C4-2B (cell line): ENCODE measurements around the gene P4HTM.

Experiments used
- H3K27ac ChIP-seq: fragments of 450-650 bp; 2 replicates; pipeline ENCODE4 v1.5.1; 2017
- ZFX ChIP-seq: fragments of 450-650 bp; IDR thresholded peaks from 2 replicates; pipeline ENCODE4 v1.6.1; 2017
- TF ChIP-seq, protein P1 (sequence below): fragments of 450-650 bp; conservative IDR thresholded peaks from 2 replicates; pipeline ENCODE4 v1.5.1; 2017; ENCODE audit warnings: mild to moderate bottlenecking

P4HTM gene

DNA sequence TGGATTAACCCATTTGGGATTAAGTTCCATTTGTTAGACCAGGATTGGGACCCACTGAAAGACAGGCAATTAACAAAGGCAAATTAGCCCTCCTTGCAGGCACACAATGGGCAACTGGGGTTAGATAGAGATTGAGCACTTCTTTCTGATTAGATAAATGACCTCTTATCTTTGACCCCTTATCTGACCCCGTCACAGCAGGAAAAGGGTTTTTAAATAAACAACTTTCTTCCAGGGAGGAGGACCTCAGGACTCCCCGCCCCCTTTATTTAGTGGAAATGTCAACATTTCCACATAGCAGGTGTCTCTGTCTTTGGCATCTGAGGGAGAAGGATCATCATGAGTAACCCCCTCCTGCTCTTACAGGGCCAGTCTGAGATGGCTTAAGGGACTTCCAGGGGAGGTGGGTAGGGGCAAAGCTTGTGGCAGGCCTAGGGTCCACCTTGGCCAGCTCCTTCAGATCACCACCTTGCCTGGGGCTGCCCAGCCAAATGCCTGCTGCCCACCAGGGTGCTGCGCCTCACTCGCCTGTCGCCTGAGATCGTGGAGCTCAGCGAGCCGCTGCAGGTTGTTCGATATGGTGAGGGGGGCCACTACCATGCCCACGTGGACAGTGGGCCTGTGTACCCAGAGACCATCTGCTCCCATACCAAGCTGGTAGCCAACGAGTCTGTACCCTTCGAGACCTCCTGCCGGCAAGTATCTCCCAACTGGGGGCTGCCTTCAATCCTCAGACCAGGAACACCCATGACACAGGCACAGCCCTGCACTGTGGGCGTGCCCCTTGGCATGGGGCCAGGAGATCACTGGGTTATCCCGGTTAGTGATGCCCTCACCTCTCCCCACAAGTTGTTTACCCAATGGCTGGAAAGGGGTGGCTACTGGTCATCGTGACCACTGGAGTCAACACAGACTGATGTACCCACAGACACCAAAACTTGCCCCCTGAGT is 14.6 kb downstream of the P4HTM start:
- no peak overlapping the region for H3K27ac ChIP-seq
- TF ChIP-seq, protein P1, sequence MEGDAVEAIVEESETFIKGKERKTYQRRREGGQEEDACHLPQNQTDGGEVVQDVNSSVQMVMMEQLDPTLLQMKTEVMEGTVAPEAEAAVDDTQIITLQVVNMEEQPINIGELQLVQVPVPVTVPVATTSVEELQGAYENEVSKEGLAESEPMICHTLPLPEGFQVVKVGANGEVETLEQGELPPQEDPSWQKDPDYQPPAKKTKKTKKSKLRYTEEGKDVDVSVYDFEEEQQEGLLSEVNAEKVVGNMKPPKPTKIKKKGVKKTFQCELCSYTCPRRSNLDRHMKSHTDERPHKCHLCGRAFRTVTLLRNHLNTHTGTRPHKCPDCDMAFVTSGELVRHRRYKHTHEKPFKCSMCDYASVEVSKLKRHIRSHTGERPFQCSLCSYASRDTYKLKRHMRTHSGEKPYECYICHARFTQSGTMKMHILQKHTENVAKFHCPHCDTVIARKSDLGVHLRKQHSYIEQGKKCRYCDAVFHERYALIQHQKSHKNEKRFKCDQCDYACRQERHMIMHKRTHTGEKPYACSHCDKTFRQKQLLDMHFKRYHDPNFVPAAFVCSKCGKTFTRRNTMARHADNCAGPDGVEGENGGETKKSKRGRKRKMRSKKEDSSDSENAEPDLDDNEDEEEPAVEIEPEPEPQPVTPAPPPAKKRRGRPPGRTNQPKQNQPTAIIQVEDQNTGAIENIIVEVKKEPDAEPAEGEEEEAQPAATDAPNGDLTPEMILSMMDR, result no peak
- no peak for TF ChIP-seq ZFX

DNA sequence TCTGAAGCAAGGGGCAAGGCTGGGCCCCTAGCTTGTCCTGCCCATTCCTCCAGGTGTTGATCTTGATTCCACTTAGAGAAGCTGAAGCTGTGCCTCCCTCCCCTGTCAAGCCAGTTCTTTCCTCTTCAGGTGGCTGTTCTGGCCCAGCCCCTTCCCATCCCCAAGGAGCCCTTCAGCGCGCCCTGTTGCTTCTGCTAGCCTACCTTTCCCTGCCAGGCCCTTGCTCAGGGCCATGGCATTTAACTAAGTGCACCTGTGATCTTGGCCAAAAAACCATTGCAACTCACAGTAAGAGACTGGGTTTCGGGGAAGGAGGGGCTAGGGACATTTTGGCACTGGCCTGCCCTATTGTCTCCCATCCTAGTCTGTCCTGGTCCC is 15.3 kb downstream of the P4HTM start:
- TF ChIP-seq, protein P1, result no peak

DNA sequence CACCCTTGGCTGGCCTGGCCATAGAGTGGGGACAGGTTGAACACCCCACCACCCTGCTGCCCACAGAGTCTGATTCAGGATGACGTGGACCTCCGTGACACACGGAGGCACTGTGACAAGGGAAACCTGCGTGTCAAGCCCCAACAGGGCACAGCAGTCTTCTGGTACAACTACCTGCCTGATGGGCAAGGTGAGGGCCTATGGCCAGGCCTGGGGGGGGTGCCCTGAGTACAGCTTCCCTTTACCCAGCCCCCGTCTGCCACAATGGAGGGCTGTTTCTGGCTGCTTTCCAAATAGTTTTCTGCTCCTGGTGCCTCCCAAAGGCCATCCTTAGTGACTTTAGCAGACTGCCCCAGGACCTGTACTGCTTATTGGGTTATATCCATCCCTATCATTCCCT is 16.0 kb downstream of the P4HTM start:
- no peak for TF ChIP-seq ZFX
- TF ChIP-seq, protein P1, result no peak
- peak overlapping the region; percentile 95 for H3K27ac ChIP-seq

More for the DNA sequence above, 15.3 kb downstream of the P4HTM start:
- no peak overlapping the region; the same call in 1 of the 2 replicates for H3K27ac ChIP-seq

DNA sequence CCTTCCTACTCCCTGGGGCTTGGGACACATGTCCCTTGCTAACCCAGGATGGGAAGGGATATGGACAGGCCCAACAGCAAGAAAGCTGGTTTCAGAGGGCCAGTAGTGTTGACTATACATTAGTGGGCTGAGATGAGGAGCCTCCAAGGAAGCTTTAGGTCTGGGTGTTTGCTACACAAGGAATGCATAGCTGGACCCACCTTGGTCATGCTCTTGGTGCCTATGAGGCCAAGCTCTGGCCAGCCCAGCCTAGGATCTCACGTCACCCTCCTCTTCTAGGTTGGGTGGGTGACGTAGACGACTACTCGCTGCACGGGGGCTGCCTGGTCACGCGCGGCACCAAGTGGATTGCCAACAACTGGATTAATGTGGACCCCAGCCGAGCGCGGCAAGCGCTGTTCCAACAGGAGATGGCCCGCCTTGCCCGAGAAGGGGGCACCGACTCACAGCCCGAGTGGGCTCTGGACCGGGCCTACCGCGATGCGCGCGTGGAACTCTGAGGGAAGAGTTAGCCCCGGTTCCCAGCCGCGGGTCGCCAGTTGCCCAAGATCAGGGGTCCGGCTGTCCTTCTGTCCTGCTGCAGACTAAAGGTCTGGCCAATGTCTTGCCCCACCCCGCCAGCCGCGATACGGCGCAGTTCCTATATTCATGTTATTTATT is 16.5 kb downstream of the P4HTM start:
- peak overlapping the region; percentile 95 for H3K27ac ChIP-seq
- TF ChIP-seq ZFX, result no peak
- TF ChIP-seq, protein P1, result no peak

DNA sequence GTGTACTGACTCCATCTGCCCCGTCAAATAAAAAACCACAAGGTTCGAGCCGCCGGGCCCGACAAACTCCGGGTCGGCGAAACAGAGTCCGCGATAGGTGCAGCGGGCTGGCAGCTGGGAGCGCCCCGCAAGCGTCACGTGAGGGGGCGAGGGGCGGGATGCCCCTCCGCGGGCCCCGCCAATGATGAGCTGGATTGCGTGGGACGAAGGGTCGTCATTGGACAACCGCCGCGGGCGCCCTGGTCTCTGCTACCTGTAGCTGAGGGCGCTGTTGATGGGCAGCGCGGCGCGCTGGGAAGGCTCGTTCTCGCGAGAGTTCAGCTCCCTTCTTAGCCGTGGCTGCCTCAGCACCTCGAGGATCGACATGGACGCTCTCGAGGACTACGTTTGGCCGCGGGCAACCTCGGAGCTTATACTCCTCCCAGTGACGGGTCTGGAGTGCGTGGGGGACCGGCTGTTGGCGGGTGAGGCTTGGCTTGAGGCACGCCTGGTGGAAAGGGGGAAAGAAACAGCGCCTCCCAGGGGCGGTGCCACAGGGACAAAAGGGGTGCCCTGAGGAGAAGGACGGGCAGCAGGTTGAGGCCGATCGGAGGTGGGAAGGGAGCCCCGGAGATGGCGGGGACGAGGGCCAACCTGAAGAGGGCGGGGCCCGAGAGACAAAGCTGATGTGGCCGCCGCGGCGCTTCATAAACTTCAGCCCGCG is 17.2 kb downstream of the P4HTM start, which contains the start of gene WDR6:
WDR6 (plus strand) TSS at position 324 of the 703 bp plus-strand sequence; CDS start at position 365, 41 bp downstream.
- H3K27ac ChIP-seq, result peak within 1 kb of the TSS; percentile 95

DNA sequence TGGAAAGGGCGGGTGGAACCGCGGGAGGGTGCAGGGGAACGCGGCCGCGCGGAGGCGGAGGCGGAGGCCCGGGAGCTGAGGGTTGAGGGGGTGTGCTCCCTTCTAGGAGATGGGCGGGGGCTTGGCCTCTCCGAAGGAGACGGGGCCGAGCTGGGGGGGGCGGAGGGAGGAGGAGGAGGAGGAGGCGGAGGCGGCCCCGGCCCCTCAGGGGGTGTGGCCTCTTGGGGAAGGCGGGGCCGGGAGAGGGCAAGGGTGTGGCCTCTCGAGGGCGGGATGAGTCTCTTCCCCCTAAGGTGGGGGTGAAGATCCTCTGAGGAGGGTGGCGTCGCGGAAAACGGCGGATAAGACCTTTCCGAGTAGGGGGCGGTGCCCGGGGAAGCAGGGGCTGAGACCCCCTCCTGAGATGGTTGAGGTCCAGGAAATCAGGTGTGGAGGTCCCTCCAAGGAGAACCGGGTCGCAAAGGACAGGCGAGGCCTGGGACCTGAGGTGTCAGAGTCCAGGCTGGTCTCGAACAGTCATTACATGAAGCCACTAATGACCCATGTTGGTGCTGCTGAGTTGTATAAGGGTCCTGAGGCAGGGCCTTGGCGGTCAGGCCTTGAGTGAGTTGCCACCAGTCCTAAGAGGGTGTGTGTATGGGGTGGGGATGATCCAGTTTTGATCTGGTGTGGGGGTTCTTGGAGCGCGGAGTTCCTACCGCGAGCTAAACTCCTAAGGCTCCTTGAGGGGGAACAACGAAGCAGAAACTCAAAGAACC is 17.9 kb downstream of the P4HTM start:
- no peak for TF ChIP-seq ZFX
- TF ChIP-seq, protein P1, result no peak
- H3K27ac ChIP-seq, result peak overlapping the region; percentile 95

More for the DNA sequence above, 17.2 kb downstream of the P4HTM start, which contains the start of gene WDR6:
- TF ChIP-seq, protein P1, result no peak
- no peak for TF ChIP-seq ZFX

DNA sequence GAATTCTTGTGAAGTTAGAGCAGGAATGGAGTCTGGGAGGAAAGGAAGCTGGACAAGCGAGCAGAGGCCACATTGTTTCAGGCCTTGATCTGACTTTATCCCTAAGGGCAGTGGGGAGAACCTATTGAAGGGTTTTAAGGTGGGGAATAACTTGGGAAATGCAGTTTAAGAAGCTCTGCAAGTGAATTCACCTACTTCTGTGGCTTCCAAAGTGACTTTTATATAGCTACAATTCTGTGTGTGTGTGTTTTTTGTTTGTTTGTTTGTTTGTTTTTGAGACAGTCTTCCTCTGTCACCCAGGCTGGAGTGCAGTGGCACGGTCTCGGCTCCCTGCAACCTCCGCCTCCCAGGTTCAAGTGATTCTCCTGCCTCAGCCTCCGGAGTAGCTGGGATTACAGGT is 18.6 kb downstream of the P4HTM start:
- peak overlapping the region; percentile 95 for H3K27ac ChIP-seq
